ENCODE data around the gene SEC14L6.

DNA sequence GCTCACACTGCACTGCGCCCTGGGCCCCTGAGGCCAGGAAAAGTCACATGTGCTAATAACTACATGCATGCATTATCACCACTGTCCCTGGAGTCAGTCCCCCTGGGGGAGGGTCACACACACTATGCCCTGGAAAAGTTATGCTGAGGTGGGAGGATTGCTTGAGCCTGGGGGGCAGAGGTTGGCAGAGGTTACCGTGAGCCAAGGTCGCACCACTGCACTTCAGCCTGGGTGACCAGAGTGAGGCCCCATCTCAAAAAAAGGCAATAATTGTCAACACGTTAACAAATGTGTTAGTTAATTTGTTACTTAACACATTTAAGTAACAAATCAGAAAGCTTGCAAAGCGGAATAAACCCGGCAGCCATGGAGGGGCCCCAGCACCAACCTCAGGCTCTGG, 13.3 kb upstream of the SEC14L6 start:
- TF ChIP-seq, protein P1, sequence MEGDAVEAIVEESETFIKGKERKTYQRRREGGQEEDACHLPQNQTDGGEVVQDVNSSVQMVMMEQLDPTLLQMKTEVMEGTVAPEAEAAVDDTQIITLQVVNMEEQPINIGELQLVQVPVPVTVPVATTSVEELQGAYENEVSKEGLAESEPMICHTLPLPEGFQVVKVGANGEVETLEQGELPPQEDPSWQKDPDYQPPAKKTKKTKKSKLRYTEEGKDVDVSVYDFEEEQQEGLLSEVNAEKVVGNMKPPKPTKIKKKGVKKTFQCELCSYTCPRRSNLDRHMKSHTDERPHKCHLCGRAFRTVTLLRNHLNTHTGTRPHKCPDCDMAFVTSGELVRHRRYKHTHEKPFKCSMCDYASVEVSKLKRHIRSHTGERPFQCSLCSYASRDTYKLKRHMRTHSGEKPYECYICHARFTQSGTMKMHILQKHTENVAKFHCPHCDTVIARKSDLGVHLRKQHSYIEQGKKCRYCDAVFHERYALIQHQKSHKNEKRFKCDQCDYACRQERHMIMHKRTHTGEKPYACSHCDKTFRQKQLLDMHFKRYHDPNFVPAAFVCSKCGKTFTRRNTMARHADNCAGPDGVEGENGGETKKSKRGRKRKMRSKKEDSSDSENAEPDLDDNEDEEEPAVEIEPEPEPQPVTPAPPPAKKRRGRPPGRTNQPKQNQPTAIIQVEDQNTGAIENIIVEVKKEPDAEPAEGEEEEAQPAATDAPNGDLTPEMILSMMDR (IDR thresholded peaks at IDR 0.05) = no peak
- TF ChIP-seq POLR2A (IDR thresholded peaks at IDR 0.05) = no peak
- TF ChIP-seq EP300 (IDR thresholded peaks at IDR 0.05) = no peak

All from suprapubic skin (tissue), 3 donors.